Left lung (tissue), 10 donors: Measurements from ENCODE around the gene EPS8. TPM values are rescaled to one million over a fixed set of nuclear protein-coding genes. Genes with fewer than 3 reads are reported as not detected.
A peak's percentile ranks its signal among the peaks of the same experiment; 100 is the strongest.

Experiments used
- ATAC-seq: fragments of 200-7000 bp; cut with Tn5 transposase; one replicate; pipeline ENCODE4 v1.9.1; 2020; ENCODE audit warnings: moderate library complexity
- DNase-seq, 4 donors: peaks; one replicate each; pipeline ENCODE4 v3.0.0-alpha.2; 2013 to 2020
- H3K27ac ChIP-seq, 2 donors: fragments of 200-600 bp; sonication (generic) in 1 of 2; one replicate each; pipeline versions ENCODE4 v1.5.0 to v1.8.0; 2020 to 2021
- H3K27me3 ChIP-seq, 2 donors: fragments of 200-600 bp; sonication (generic) in 1 of 2; one replicate each; pipeline versions ENCODE4 v1.5.0 to v1.8.0; 2020 to 2021
- H3K36me3 ChIP-seq, 2 donors: fragments of 200-600 bp; sonication (generic) in 1 of 2; one replicate each; pipeline versions ENCODE4 v1.5.0 to v1.8.0; 2020 to 2021
- H3K4me1 ChIP-seq, 2 donors: fragments of 200-600 bp; one replicate each; pipeline ENCODE4 v1.8.0; 2021
- H3K4me3 ChIP-seq, 2 donors: fragments of 200-600 bp; sonication (generic) in 1 of 2; one replicate each; pipeline versions ENCODE4 v1.5.0 to v1.8.0; 2020 to 2021; ENCODE audit warnings: mild to moderate bottlenecking in 1 of 2
- H3K9me3 ChIP-seq, 2 donors: fragments of 200-600 bp; sonication (generic) in 1 of 2; one replicate each; pipeline versions ENCODE4 v1.5.0 to v1.8.0; 2020 to 2021
- CTCF ChIP-seq, 2 donors: fragments of 200-600 bp; sonication (generic) in 1 of 2; IDR thresholded peaks; one replicate each; pipeline versions ENCODE4 v1.5.0 to v1.8.0; 2021; ENCODE audit warnings: antibody characterized with exemption in 2 of 2
- intact Hi-C, 2 donors: fragments of 100-400 bp; cut with DNase I; formaldehyde crosslinking; loops; one replicate each; pipeline versions ENCODE4 v1.11.2 to v1.14.2; 2022
- polyA plus RNA-seq, 6 donors: library from polyadenylated mRNA; unstranded; fragments of 120-200 nt; gene quantifications; one replicate each; pipeline ENCODE4 v1.2.1, GENCODE V29; 2013; ENCODE audit not compliant: insufficient read length in 6 of 6
- total RNA-seq, 2 donors: library from RNA; stranded (reverse); fragmentation: NEBNext Ultra II Directional; extraction: Animal tissue kit (Norgen Biotek cat#: 25700); gene quantifications; one replicate each; pipeline ENCODE4 v1.2.1, GENCODE V29; 2021
- donor health status: DM: no; HTN: yes; CAD: no.
- donor health status: DM: no; HTN: no; CAD: no.

EPS8 gene
- total and polyA plus RNA-seq, 8 donors, result 29.0 to 64.8 (median 42.6) TPM

GRCh38 chr12:15697201-15697600 is 92.0 kb downstream of the EPS8 start:
- Histone ChIP-seq H3K4me3 (no peak overlapping the region), H3K27me3 (no peaks in the 10 kb centered on the region), H3K9me3 (no peaks in the 10 kb centered on the region), H3K27ac (peak overlapping the region; percentile 74 to 82), H3K4me1 (peaks cover 17 to 62% of the 10 kb centered on the region in 2 donors), H3K36me3 (no peaks in the 10 kb centered on the region)
- no peak for DNase-seq
- intact Hi-C loops, result no loop called here
- TF ChIP-seq CTCF (IDR thresholded peaks at IDR 0.05), result no peak
- ATAC-seq, result no peak

GRCh38 chr12:15693228-15693911 is 95.8 kb downstream of the EPS8 start:
- Histone ChIP-seq H3K36me3 (no peaks in the 10 kb centered on the region), H3K27ac (no peak overlapping the region), H3K4me3 (no peak overlapping the region), H3K4me1 (peaks cover 0 to 52% of the 10 kb centered on the region in 2 donors), H3K9me3 (no peaks in the 10 kb centered on the region), H3K27me3 (no peaks in the 10 kb centered on the region)
- intact Hi-C loops, result no loop called here
- no peak for DNase-seq
- no peak for ATAC-seq
- TF ChIP-seq CTCF (IDR thresholded peaks at IDR 0.05), result no peak

GRCh38 chr12:15691388-15691787 is 97.8 kb downstream of the EPS8 start:
- Histone ChIP-seq H3K9me3 (no peaks in the 10 kb centered on the region), H3K4me1 (peaks cover 0 to 39% of the 10 kb centered on the region in 2 donors), H3K36me3 (no peaks in the 10 kb centered on the region), H3K4me3 (no peak overlapping the region), H3K27me3 (no peaks in the 10 kb centered on the region), H3K27ac (peak overlapping the region in 1 of 2 donors; percentile 3)
- ATAC-seq (no peak), DNase-seq (peak in 1 of 4 donors; percentile 22)
- no peak for TF ChIP-seq CTCF (IDR thresholded peaks at IDR 0.05)
- intact Hi-C loops, result no loop called here

DNA sequence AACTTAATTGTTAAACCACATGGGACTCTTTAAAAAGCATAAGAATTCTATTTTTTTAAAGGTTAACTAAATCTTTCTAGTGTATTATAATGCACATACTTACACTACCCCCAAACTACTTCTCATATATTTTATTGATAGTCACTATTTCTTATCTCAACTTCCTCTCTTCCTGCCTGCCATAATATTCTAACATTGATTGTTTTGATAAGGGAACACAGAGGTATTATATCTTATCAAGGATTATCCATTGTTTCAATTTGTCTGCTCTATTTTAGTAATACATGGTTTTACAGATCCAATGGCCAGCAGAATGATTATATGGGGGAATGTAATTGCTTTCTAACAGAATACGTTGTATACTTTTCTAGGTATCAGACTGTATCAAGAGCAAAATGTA is 98.9 kb downstream of the EPS8 start:
- no peak for ATAC-seq
- Histone ChIP-seq H3K27ac (no peak overlapping the region), H3K9me3 (no peaks in the 10 kb centered on the region), H3K4me1 (peaks cover 0 to 39% of the 10 kb centered on the region in 2 donors), H3K4me3 (no peak overlapping the region), H3K36me3 (no peaks in the 10 kb centered on the region), H3K27me3 (no peaks in the 10 kb centered on the region)
- TF ChIP-seq CTCF (IDR thresholded peaks at IDR 0.05), result no peak
- intact Hi-C loops, result no loop called here
- no peak for DNase-seq

DNA sequence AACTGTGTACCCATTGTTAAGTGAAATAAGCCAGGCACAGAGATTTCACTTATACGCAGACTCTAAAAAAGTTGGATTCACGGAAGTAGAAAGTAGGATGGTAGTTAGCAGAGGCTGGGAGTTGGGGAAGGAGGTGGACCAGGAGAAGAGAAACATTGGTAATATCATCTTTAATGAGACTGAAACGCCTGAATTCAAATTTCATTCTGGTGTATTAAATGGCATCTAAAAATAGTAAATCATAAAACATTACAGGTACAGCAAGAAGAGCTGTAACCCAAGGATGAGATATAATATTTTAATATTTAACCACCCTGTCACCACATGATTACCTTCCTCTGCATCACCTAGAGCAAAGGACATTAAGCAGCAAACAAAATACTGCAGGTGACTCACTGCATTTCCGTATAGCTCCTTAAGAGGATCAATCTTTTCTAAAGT is 99.4 kb downstream of the EPS8 start:
- no peaks in the 10 kb centered on the region for H3K9me3 ChIP-seq
- no peak for TF ChIP-seq CTCF (IDR thresholded peaks at IDR 0.05)
- ATAC-seq, result peak; percentile 19
- H3K4me3 ChIP-seq, result no peak overlapping the region
- H3K36me3 ChIP-seq, result no peaks in the 10 kb centered on the region
- DNase-seq, result no peak
- H3K27me3 ChIP-seq, result no peaks in the 10 kb centered on the region
- H3K27ac ChIP-seq, result no peak overlapping the region
- intact Hi-C loops, result no loop called here
- peaks cover 0 to 39% of the 10 kb centered on the region in 2 donors for H3K4me1 ChIP-seq
